ENCODE measurements around the gene MGST3. TPM values are rescaled to one million over a fixed set of nuclear protein-coding genes. Genes with fewer than 3 reads are reported as not detected.

The MGST3 gene
- total RNA-seq, 1 experiment from 2014 or later, result 103 TPM

DNA sequence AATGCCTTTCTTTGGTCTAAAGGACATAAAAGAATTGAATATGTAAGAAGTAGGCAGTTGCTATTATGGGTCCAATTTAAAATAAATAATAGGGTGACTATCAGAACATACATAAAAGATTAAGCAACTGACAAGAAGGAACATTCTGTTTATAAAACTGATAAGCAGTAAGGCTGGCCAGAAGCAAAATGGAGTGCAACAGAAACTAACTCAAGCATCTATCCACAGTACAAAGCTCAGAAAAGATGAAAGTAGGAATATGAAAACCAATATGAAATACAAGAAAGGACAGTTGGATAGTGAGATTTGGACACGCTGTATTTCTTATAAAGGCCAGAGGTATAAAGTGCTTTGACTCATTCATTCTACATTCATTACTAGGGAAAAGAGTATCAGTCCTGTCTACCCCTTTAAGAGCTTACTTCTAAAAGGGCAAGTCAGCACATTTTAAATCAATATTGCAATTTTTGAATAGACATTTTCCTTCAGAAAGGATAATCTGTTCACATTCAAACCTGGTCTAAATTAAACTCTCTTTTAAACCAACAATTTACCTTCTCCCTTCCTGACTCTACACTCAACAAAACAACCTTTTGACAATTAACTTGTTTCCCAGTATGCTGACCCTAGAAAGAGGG is 52.9 kb downstream of the MGST3 start:
- Histone ChIP-seq H3K27ac (ENCODE audit: low read length) (no peak overlapping the region), H3K9me3 (ENCODE audit: control insufficient read depth, insufficient read depth, low read depth, low read length) (no peaks in the 10 kb centered on the region), H3K4me3 (ENCODE audit: low read depth in 2 of 2, low read length in 2 of 2) (no peak overlapping the region), H3K4me1 (ENCODE audit: control insufficient read depth, insufficient read depth, low read length) (no peaks in the 10 kb centered on the region), H3K36me3 (ENCODE audit: control insufficient read depth, insufficient read depth, low read length) (peaks cover 2% of the 10 kb centered on the region; the same call in 1 of the 2 replicates), H3K27me3 (ENCODE audit: control insufficient read depth, insufficient read depth, low read length) (no peaks in the 10 kb centered on the region)
- intact Hi-C loops (cut with micrococcal nuclease; ENCODE audit: unreplicated experiment) (no loop called here), in situ Hi-C loops (cut with HindIII; ENCODE audit: low pct_unique_long_range_greater_than_20kb, low sequenced_read_pairs) (no loop called here)
- POLR2A ChIA-PET, result no interaction called here
- TF ChIP-seq TCF7L2 (IDR thresholded peaks at IDR 0.05; ENCODE audit: low read depth, low read length) (no peak), SIN3A (IDR thresholded peaks at IDR 0.05; ENCODE audit: borderline replicate concordance, insufficient read depth, low read depth, low read length) (no peak), CTCF (IDR thresholded peaks at IDR 0.05) (no peak), POLR2AphosphoS5 (IDR thresholded peaks at IDR 0.05; ENCODE audit: low read depth, low read length) (no peak)
- TF ChIP-seq, protein P1, sequence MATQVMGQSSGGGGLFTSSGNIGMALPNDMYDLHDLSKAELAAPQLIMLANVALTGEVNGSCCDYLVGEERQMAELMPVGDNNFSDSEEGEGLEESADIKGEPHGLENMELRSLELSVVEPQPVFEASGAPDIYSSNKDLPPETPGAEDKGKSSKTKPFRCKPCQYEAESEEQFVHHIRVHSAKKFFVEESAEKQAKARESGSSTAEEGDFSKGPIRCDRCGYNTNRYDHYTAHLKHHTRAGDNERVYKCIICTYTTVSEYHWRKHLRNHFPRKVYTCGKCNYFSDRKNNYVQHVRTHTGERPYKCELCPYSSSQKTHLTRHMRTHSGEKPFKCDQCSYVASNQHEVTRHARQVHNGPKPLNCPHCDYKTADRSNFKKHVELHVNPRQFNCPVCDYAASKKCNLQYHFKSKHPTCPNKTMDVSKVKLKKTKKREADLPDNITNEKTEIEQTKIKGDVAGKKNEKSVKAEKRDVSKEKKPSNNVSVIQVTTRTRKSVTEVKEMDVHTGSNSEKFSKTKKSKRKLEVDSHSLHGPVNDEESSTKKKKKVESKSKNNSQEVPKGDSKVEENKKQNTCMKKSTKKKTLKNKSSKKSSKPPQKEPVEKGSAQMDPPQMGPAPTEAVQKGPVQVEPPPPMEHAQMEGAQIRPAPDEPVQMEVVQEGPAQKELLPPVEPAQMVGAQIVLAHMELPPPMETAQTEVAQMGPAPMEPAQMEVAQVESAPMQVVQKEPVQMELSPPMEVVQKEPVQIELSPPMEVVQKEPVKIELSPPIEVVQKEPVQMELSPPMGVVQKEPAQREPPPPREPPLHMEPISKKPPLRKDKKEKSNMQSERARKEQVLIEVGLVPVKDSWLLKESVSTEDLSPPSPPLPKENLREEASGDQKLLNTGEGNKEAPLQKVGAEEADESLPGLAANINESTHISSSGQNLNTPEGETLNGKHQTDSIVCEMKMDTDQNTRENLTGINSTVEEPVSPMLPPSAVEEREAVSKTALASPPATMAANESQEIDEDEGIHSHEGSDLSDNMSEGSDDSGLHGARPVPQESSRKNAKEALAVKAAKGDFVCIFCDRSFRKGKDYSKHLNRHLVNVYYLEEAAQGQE (IDR thresholded peaks at IDR 0.05; ENCODE audit: insufficient read depth in 1 of 2, low read depth in 2 of 2, low read length in 1 of 2), result no peak
- no TSS peak for BruUV-seq (replicated peaks)
- CTCF ChIA-PET, result no interaction called here
- ATAC-seq (no peak), DNase-seq (ENCODE audit: low read depth, low spot score) (no peak)

DNA sequence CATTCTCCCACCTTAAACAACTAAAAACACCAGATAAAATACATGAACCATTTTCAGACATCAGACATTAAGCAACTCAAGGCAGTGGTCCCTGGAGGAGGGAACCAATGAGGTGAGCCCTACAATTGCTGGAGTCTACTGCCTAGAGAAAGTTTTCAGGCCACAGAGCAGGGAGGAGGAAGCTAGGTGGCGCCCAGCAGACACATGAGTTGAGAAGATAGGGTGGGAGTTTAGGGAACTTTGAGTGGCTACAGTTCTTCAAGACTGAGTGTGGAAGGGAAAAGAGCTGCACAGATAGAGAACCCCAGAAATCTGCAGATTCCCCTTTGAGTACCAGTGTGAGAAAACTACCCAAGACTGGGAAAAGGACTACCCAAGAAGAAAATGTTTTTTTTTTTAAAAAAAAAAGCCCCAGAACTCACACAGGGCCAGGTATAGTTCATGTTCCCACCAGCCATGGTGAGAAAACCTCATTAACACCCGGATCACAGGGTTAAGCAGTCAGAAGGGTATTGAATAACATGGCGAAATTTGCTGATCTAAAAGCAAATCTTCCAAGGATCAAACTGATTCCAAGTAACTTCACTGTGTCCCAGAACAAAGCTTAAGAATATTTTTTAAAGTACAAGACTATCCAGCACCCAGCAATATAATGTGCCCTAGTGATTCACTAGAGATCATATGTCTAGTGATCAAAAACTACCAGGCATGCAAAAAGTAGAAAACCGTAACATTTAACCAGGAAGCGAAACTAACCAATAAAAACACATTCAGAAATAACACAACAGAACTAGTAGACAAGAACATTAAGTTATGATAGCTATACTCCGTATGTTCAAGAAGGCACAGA is 55.3 kb downstream of the MGST3 start:
- Histone ChIP-seq H3K27ac (ENCODE audit: low read length) (no peak overlapping the region), H3K4me3 (ENCODE audit: low read depth in 2 of 2, low read length in 2 of 2) (no peak overlapping the region), H3K36me3 (ENCODE audit: control insufficient read depth, insufficient read depth, low read length) (peaks cover 2% of the 10 kb centered on the region; the same call in 1 of the 2 replicates), H3K9me3 (ENCODE audit: control insufficient read depth, insufficient read depth, low read depth, low read length) (no peaks in the 10 kb centered on the region), H3K4me1 (ENCODE audit: control insufficient read depth, insufficient read depth, low read length) (no peaks in the 10 kb centered on the region), H3K27me3 (ENCODE audit: control insufficient read depth, insufficient read depth, low read length) (no peaks in the 10 kb centered on the region)
- ATAC-seq (no peak), DNase-seq (ENCODE audit: low read depth, low spot score) (no peak)
- CTCF ChIA-PET, result interaction anchor here (0.7 kb wide), 1 partner anchor 272 kb away, joined by 5 read pairs; no protein-coding TSS in a partner anchor
- no TSS peak for BruUV-seq (replicated peaks)
- intact Hi-C loops (cut with micrococcal nuclease; ENCODE audit: unreplicated experiment), result no loop called here
- TF ChIP-seq POLR2AphosphoS5 (IDR thresholded peaks at IDR 0.05; ENCODE audit: low read depth, low read length), result no peak
- peak; percentile 48 for TF ChIP-seq CTCF (IDR thresholded peaks at IDR 0.05)
- POLR2A ChIA-PET, result no interaction called here
- in situ Hi-C loops (cut with HindIII; ENCODE audit: low pct_unique_long_range_greater_than_20kb, low sequenced_read_pairs), result no loop called here

All from Panc1 (cell line).